ENCODE data around the gene VANGL2.
A peak's percentile ranks its signal among the peaks of the same experiment; 100 is the strongest.

VANGL2 gene

GRCh38 chr1:160436966-160437365, 36.6 kb downstream of the VANGL2 start:
- Histone ChIP-seq H3K27me3 (ENCODE audit: insufficient read depth, low read depth) (no peaks in the 10 kb centered on the region), H3K4me3 (IDR thresholded peaks at IDR 0.05; ENCODE audit: insufficient read depth, low read depth, low read length) (no peak overlapping the region), H4K20me1 (ENCODE audit: insufficient read depth) (no peaks in the 10 kb centered on the region), H3K9ac (peak overlapping the region; percentile 44; the same call in 1 of the 2 replicates), H3K4me1 (ENCODE audit: low read depth, poor library complexity, severe bottlenecking) (peaks cover 58% of the 10 kb centered on the region), H3K27ac (peak overlapping the region; percentile 60), H3K36me3 (ENCODE audit: insufficient read depth) (no peaks in the 10 kb centered on the region), H3K4me2 (peak overlapping the region; percentile 79), H3K79me2 (ENCODE audit: insufficient read depth, low read depth) (no peaks in the 10 kb centered on the region), H2AFZ (ENCODE audit: low read depth) (peak overlapping the region; percentile 80)
- TF ChIP-seq CTCF (conservative IDR thresholded peaks at IDR 0.05; ENCODE audit: low read depth, low read length): no peak

- Histone ChIP-seq H3K27me3 (ENCODE audit: insufficient read depth, low read depth) (no peaks in the 10 kb centered on the region), H3K4me1 (ENCODE audit: low read depth, poor library complexity, severe bottlenecking) (peaks cover 51% of the 10 kb centered on the region), H2AFZ (ENCODE audit: low read depth) (peak overlapping the region; percentile 80), H3K4me2 (peak overlapping the region; percentile 79), H3K4me3 (IDR thresholded peaks at IDR 0.05; ENCODE audit: insufficient read depth, low read depth, low read length) (peak overlapping the region; percentile 87), H3K79me2 (ENCODE audit: insufficient read depth, low read depth) (no peaks in the 10 kb centered on the region), H4K20me1 (ENCODE audit: insufficient read depth) (no peaks in the 10 kb centered on the region), H3K36me3 (ENCODE audit: insufficient read depth) (no peaks in the 10 kb centered on the region), H3K9ac (peak overlapping the region; percentile 44; the same call in 1 of the 2 replicates), H3K27ac (peak overlapping the region; percentile 60)
- TF ChIP-seq CTCF (conservative IDR thresholded peaks at IDR 0.05; ENCODE audit: low read depth, low read length): no peak
Measured at GRCh38 chr1:160437432-160438316, 37.3 kb downstream of the VANGL2 start.

GRCh38 chr1:160438317-160438918, 38.1 kb downstream of the VANGL2 start:
- H3K36me3 ChIP-seq (ENCODE audit: insufficient read depth): no peaks in the 10 kb centered on the region
- H4K20me1 ChIP-seq (ENCODE audit: insufficient read depth): no peaks in the 10 kb centered on the region
- peak overlapping the region; percentile 79 for H3K4me2 ChIP-seq
- H2AFZ ChIP-seq (ENCODE audit: low read depth): peak overlapping the region; percentile 80
- H3K4me3 ChIP-seq (IDR thresholded peaks at IDR 0.05; ENCODE audit: insufficient read depth, low read depth, low read length): peak overlapping the region; percentile 87
- peak overlapping the region; percentile 44; the same call in 1 of the 2 replicates for H3K9ac ChIP-seq
- no peaks in the 10 kb centered on the region for H3K27me3 ChIP-seq (ENCODE audit: insufficient read depth, low read depth)
- peak overlapping the region; percentile 60 for H3K27ac ChIP-seq
- TF ChIP-seq CTCF (conservative IDR thresholded peaks at IDR 0.05; ENCODE audit: low read depth, low read length): no peak
- H3K4me1 ChIP-seq (ENCODE audit: low read depth, poor library complexity, severe bottlenecking): peaks cover 48% of the 10 kb centered on the region
- H3K79me2 ChIP-seq (ENCODE audit: insufficient read depth, low read depth): no peaks in the 10 kb centered on the region

- Histone ChIP-seq H3K4me1 (ENCODE audit: low read depth, poor library complexity, severe bottlenecking) (peaks cover 48% of the 10 kb centered on the region), H3K9ac (no peak overlapping the region), H3K4me2 (peak overlapping the region; percentile 79), H3K4me3 (IDR thresholded peaks at IDR 0.05; ENCODE audit: insufficient read depth, low read depth, low read length) (no peak overlapping the region), H4K20me1 (ENCODE audit: insufficient read depth) (no peaks in the 10 kb centered on the region), H3K27me3 (ENCODE audit: insufficient read depth, low read depth) (no peaks in the 10 kb centered on the region), H3K79me2 (ENCODE audit: insufficient read depth, low read depth) (no peaks in the 10 kb centered on the region), H3K27ac (peak overlapping the region; percentile 60; the same call in 1 of the 2 replicates), H2AFZ (ENCODE audit: low read depth) (peak overlapping the region; percentile 80), H3K36me3 (ENCODE audit: insufficient read depth) (no peaks in the 10 kb centered on the region)
- TF ChIP-seq CTCF (conservative IDR thresholded peaks at IDR 0.05; ENCODE audit: low read depth, low read length): no peak
Measured at GRCh38 chr1:160438935-160439334, 38.6 kb downstream of the VANGL2 start.

All from KMS-11 (cell line).